GM12878 (cell line): Measurements from ENCODE around the gene CDCA7. TPM values are rescaled to one million over a fixed set of nuclear protein-coding genes. Genes with fewer than 3 reads are reported as not detected.

Source experiments
- ATAC-seq: fragments of 200-7000 bp; cut with Tn5 transposase; 3 replicates; pipeline ENCODE4 v1.9.1; 2020; ENCODE audit warnings: mild to moderate bottlenecking, moderate library complexity
- BruUV-seq: library from RNA; stranded (reverse); fragments of 400-500 nt; replicated peaks from 2 replicates; lab custom pipeline; 2021; lab: Mats Ljungman, UMichigan
- CTCF ChIA-PET: fragments of 300-600 bp; sonication (Branson Sonifier 250); formaldehyde crosslinking; extraction: SDS; loops from one replicate; lab custom pipeline; 2021; ENCODE audit warnings: inconsistent platforms; lab: Yijun Ruan, JAX
- POLR2A ChIA-PET: fragments of 350-600 bp; formaldehyde crosslinking; extraction: SDS; loops from one replicate; lab custom pipeline; 2021; ENCODE audit warnings: inconsistent platforms; lab: Charles Lee
- RAD21 ChIA-PET: fragments of 300-600 bp; sonication (Branson Sonifier 250); formaldehyde crosslinking; loops from one replicate; lab custom pipeline; 2023; ENCODE audit warnings: antibody characterized with exemption; ENCODE audit not compliant: unreplicated experiment; lab: Charles Lee
- SMC1A ChIA-PET: fragments of 300-600 bp; sonication (Branson Sonifier 250); formaldehyde crosslinking; loops from one replicate; lab custom pipeline; 2023; ENCODE audit not compliant: unreplicated experiment, uncharacterized antibody; lab: Charles Lee
- DNase-seq: peaks from one replicate; pipeline ENCODE4 v3.0.0-alpha.2; 2011; ENCODE audit warnings: low read depth, low spot score
- FAIRE-seq: peaks from 3 replicates; lab custom pipeline; 2011; peaks lifted over from hg19 to GRCh38; lab: Jason Lieb, UNC
- H2AFZ ChIP-seq: 2 replicates; pipeline ENCODE4 v1.6.0; 2011; ENCODE audit warnings: low read depth, low read length, control low read depth; ENCODE audit not compliant: control insufficient read depth
- H3K27ac ChIP-seq: 2 replicates; pipeline ENCODE4 v1.5.1; 2011; ENCODE audit warnings: control low read depth; ENCODE audit not compliant: control insufficient read depth, insufficient read depth
- H3K27me3 ChIP-seq, 2 experiments: replicated peaks in 1 of 2; 2 replicates each; pipeline versions ENCODE4 v1.6.0 to v1.6.1; 2011; ENCODE audit warnings: low read length in 1 of 2; ENCODE audit not compliant: control insufficient read depth in 2 of 2, insufficient read depth in 2 of 2
- H3K36me3 ChIP-seq, 2 experiments: 2 replicates each; pipeline ENCODE4 v1.5.1; 2011; ENCODE audit warnings: low read length in 1 of 2; ENCODE audit not compliant: control insufficient read depth in 2 of 2, insufficient read depth in 2 of 2
- H3K4me1 ChIP-seq: 2 replicates; pipeline ENCODE4 v1.6.1; 2011; ENCODE audit warnings: mild to moderate bottlenecking, low read length, moderate library complexity, mixed read lengths; ENCODE audit not compliant: control insufficient read depth, insufficient read depth
- H3K4me2 ChIP-seq: 2 replicates; pipeline ENCODE4 v1.6.0; 2011; ENCODE audit warnings: control low read depth; ENCODE audit not compliant: control insufficient read depth, insufficient read depth
- H3K4me3 ChIP-seq: fragments of 200-600 bp; sonication (generic); 2 replicates; pipeline ENCODE4 v1.5.1; 2016
- H3K79me2 ChIP-seq: 2 replicates; pipeline ENCODE4 v1.6.0; 2011; ENCODE audit warnings: low read length; ENCODE audit not compliant: control insufficient read depth, insufficient read depth
- H3K9ac ChIP-seq: 2 replicates; pipeline ENCODE4 v1.8.0; 2011; ENCODE audit warnings: low read length, control low read depth, mixed read lengths; ENCODE audit not compliant: control insufficient read depth, insufficient read depth
- H3K9me3 ChIP-seq: replicated peaks from 3 replicates; pipeline ENCODE4 v1.5.1; 2011; ENCODE audit warnings: mild to moderate bottlenecking, low read length; ENCODE audit not compliant: control insufficient read depth, insufficient read depth
- H4K20me1 ChIP-seq: 2 replicates; pipeline ENCODE4 v1.6.0; 2011; ENCODE audit not compliant: control insufficient read depth, insufficient read depth
- BRCA1 ChIP-seq: IDR thresholded peaks from 2 replicates; pipeline ENCODE4 v1.6.1; 2011; ENCODE audit warnings: low read depth, low read length, improper control_type of control experiment
- CHD1 ChIP-seq: IDR thresholded peaks from 2 replicates; pipeline ENCODE4 v1.6.1; 2012; ENCODE audit warnings: low read depth, low read length, improper control_type of control experiment
- DPF2 ChIP-seq: fragments of 450-650 bp; IDR thresholded peaks from 2 replicates; pipeline ENCODE4 v1.6.1; 2017; ENCODE audit warnings: mild to moderate bottlenecking
- ELK1 ChIP-seq: IDR thresholded peaks from 2 replicates; pipeline ENCODE4 v1.6.1; 2012; ENCODE audit warnings: low read depth, low read length, improper control_type of control experiment
- IRF5 ChIP-seq: fragments of 450-650 bp; IDR thresholded peaks from 2 replicates; pipeline ENCODE4 v1.6.1; 2017; ENCODE audit warnings: borderline replicate concordance
- LARP7 ChIP-seq: fragments of 450-650 bp; IDR thresholded peaks from 2 replicates; pipeline ENCODE4 v1.6.1; 2017; ENCODE audit warnings: mild to moderate bottlenecking
- MEF2B ChIP-seq: fragments of 450-650 bp; IDR thresholded peaks from 2 replicates; pipeline ENCODE4 v1.6.1; 2018; ENCODE audit warnings: mild to moderate bottlenecking, moderate library complexity; ENCODE audit not compliant: partially characterized antibody, poor library complexity, severe bottlenecking
- NKRF ChIP-seq: fragments of 450-650 bp; conservative IDR thresholded peaks from 2 replicates; pipeline ENCODE4 v1.6.1; 2017; ENCODE audit warnings: mild to moderate bottlenecking, moderate library complexity
- POLR2AphosphoS2 ChIP-seq: IDR thresholded peaks from 2 replicates; pipeline ENCODE4 v1.6.1; 2011; ENCODE audit warnings: low read depth, mild to moderate bottlenecking, low read length, improper control_type of control experiment, moderate library complexity
- ZNF24 ChIP-seq: fragments of 450-650 bp; IDR thresholded peaks from 2 replicates; pipeline ENCODE4 v1.6.1; 2017; ENCODE audit warnings: antibody characterized with exemption, mild to moderate bottlenecking
- ZNF274 ChIP-seq: IDR thresholded peaks from one replicate; pipeline ENCODE4 v1.8.0; 2011; ENCODE audit not compliant: insufficient read length, insufficient read depth
- ZNF384 ChIP-seq: IDR thresholded peaks from 2 replicates; pipeline ENCODE4 v1.6.1; 2012; ENCODE audit warnings: low read depth, mild to moderate bottlenecking, low read length, improper control_type of control experiment, borderline replicate concordance
- ZNF622 ChIP-seq: fragments of 450-650 bp; IDR thresholded peaks from 2 replicates; pipeline ENCODE4 v1.6.1; 2017; ENCODE audit warnings: mild to moderate bottlenecking, inconsistent platforms
- in situ Hi-C: fragments of 300-500 bp; cut with MboI; formaldehyde crosslinking; loops from 9 replicates; pipeline ENCODE4 v1.14.3; 2018; ENCODE audit warnings: mixed read lengths
- intact Hi-C: fragments of 100-400 bp; cut with micrococcal nuclease; formaldehyde crosslinking; loops from one replicate; pipeline ENCODE4 v1.14.2; 2022; ENCODE audit not compliant: unreplicated experiment
- polyA plus RNA-seq, 11 experiments: library from polyadenylated mRNA; depleted of rRNA in 4 of 11; unstranded in 6 of 11; stranded (reverse) in 5 of 11; fragments of >200 nt; fragmentation: Nextera tagmentation in 4 of 11; fragmentation: Illumina TruSeq in 1 of 11; extraction: Ambion mirVana in 4 of 11; extraction: Trizol in 1 of 11; gene quantifications; 1 replicate in 1 of 11; 2 replicates in 10 of 11; pipeline versions ENCODE4 v1.2.1 to v1.2.3, GENCODE V29; 2011 to 2016; ENCODE audit warnings: inconsistent platforms in 2 of 11, missing spikeins in 2 of 11, low read depth in 1 of 11
- total RNA-seq, 4 experiments: library from RNA; depleted of rRNA in 3 of 4; stranded (reverse); fragments of >200 nt in 3 of 4; fragmentation: Illumina TruSeq in 1 of 4; extraction: Trizol in 1 of 4; gene quantifications; 2 replicates each; pipeline versions ENCODE4 v1.2.1 to v1.2.3, GENCODE V29; 2013 to 2021
- TF ChIP-seq, protein P1 (sequence below): IDR thresholded peaks from 2 replicates; pipeline ENCODE4 v1.6.1; 2011; ENCODE audit warnings: borderline replicate concordance, low read depth, mild to moderate bottlenecking, moderate library complexity, low read length; ENCODE audit not compliant: insufficient read depth, poor library complexity, severe bottlenecking
- TF ChIP-seq, protein P2 (sequence below): fragments of 450-650 bp; IDR thresholded peaks from 2 replicates; pipeline ENCODE4 v1.6.1; 2016; ENCODE audit warnings: mild to moderate bottlenecking
- TF ChIP-seq, protein P3 (sequence below): IDR thresholded peaks from 2 replicates; pipeline ENCODE4 v1.6.1; 2012; ENCODE audit warnings: low read depth, low read length, improper control_type of control experiment

CDCA7 gene
- total and polyA plus RNA-seq, 10 of the 15 experiments (the other 5 are each of a cell fraction or from before 2014, with no cell fraction given) = 23.5 to 71.3 (median 40.8) TPM

GRCh38 chr2:173417341-173417740 lies 62.7 kb downstream of the CDCA7 start (continued):
- no peak for TF ChIP-seq NKRF
- TF ChIP-seq LARP7 = no peak
- TF ChIP-seq ZNF274 = no peak
- TF ChIP-seq, all 136 proteins: peak for 0

DNA sequence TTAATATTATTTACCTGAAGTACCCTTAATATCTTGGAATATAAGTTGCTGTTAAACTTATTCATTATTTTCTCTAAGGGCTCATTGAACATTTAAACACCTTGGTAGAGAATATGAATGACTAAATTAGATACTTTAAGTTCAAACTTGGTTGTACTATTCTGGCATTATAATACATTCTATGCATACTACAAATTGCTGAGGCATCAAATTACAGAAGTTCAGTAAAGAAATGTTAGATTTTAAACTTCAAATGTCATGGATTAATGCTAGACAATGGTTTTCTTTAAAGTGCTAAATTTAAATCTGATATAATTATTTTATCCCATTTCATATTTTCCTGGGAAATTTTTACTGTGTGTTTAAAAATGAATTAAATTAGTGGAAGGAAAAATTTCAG lies 63.1 kb downstream of the CDCA7 start:
- no TSS peak for BruUV-seq
- ATAC-seq (no peak), DNase-seq (no peak), FAIRE-seq (no peak)
- Histone ChIP-seq H3K4me1 (no peaks in the 10 kb centered on the region), H3K9ac (no peak overlapping the region), H3K27me3 (peaks cover 0 to 3% of the 10 kb centered on the region in 2 experiments; a peak in 2 of 4 replicates), H3K4me3 (no peak overlapping the region), H3K79me2 (no peaks in the 10 kb centered on the region), H3K9me3 (no peaks in the 10 kb centered on the region), H3K4me2 (no peak overlapping the region), H4K20me1 (no peaks in the 10 kb centered on the region), H3K27ac (no peak overlapping the region), H2AFZ (no peak overlapping the region), H3K36me3 (no peaks in the 10 kb centered on the region)
- POLR2A ChIA-PET = no interaction called here
- SMC1A ChIA-PET = no interaction called here
- intact Hi-C loops = no loop called here
- in situ Hi-C loops = no loop called here
- CTCF ChIA-PET = interaction anchor here (0.9 kb wide), 1 partner anchor 15 kb away, joined by 3 read pairs; no protein-coding TSS in a partner anchor
- RAD21 ChIA-PET = no interaction called here
- TF ChIP-seq BRCA1 = no peak
- TF ChIP-seq, protein P1, sequence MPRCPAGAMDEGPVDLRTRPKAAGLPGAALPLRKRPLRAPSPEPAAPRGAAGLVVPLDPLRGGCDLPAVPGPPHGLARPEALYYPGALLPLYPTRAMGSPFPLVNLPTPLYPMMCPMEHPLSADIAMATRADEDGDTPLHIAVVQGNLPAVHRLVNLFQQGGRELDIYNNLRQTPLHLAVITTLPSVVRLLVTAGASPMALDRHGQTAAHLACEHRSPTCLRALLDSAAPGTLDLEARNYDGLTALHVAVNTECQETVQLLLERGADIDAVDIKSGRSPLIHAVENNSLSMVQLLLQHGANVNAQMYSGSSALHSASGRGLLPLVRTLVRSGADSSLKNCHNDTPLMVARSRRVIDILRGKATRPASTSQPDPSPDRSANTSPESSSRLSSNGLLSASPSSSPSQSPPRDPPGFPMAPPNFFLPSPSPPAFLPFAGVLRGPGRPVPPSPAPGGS = no peak
- no peak for TF ChIP-seq ZNF384
- no peak for TF ChIP-seq CHD1
- TF ChIP-seq ZNF622 = no peak
- TF ChIP-seq ZNF24 = no peak
- no peak for TF ChIP-seq MEF2B
- TF ChIP-seq POLR2AphosphoS2 = no peak
- TF ChIP-seq DPF2 = no peak
- TF ChIP-seq IRF5 = no peak
- TF ChIP-seq, protein P2, sequence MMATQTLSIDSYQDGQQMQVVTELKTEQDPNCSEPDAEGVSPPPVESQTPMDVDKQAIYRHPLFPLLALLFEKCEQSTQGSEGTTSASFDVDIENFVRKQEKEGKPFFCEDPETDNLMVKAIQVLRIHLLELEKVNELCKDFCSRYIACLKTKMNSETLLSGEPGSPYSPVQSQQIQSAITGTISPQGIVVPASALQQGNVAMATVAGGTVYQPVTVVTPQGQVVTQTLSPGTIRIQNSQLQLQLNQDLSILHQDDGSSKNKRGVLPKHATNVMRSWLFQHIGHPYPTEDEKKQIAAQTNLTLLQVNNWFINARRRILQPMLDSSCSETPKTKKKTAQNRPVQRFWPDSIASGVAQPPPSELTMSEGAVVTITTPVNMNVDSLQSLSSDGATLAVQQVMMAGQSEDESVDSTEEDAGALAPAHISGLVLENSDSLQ = no peak
- TF ChIP-seq, protein P3, sequence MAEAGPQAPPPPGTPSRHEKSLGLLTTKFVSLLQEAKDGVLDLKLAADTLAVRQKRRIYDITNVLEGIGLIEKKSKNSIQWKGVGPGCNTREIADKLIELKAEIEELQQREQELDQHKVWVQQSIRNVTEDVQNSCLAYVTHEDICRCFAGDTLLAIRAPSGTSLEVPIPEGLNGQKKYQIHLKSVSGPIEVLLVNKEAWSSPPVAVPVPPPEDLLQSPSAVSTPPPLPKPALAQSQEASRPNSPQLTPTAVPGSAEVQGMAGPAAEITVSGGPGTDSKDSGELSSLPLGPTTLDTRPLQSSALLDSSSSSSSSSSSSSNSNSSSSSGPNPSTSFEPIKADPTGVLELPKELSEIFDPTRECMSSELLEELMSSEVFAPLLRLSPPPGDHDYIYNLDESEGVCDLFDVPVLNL = no peak
- no peak for TF ChIP-seq ELK1
